ENCODE measurements around the gene OR2L8.
"Not testable (repeated sequence)": the region's sequence is repeated elsewhere in the genome, so short reads cannot be mapped to it uniquely, and the experiment has no call there.

The OR2L8 gene

GRCh38 chr1:247948558-247948957 lies at the start of gene OR2L8:
Gene OR2L8 (plus strand): TSS chr1:247948858. CDS start chr1:247948858, 0 bp downstream.
- FAIRE-seq: no peak

- no peak for FAIRE-seq
Measured at GRCh38 chr1:247904122-247904521, 44.5 kb upstream of the OR2L8 start.

- FAIRE-seq: no peak
Measured at GRCh38 chr1:247905181-247905580, 43.5 kb upstream of the OR2L8 start.

GRCh38 chr1:247905910-247906503 lies 42.7 kb upstream of the OR2L8 start:
- FAIRE-seq: no peak

GRCh38 chr1:247906504-247907047 lies 42.1 kb upstream of the OR2L8 start:
- no peak for FAIRE-seq

- no peak for FAIRE-seq
Measured at GRCh38 chr1:247908766-247909165, 39.9 kb upstream of the OR2L8 start.

- no peak for FAIRE-seq
Measured at GRCh38 chr1:247913786-247914185, 34.9 kb upstream of the OR2L8 start.

- FAIRE-seq: no peak
Measured at GRCh38 chr1:247914941-247915662, 33.6 kb upstream of the OR2L8 start.

GRCh38 chr1:247919952-247920351 lies 28.7 kb upstream of the OR2L8 start, which contains the start of gene OR2T8:
Gene OR2T8 (plus strand): TSS chr1:247920252. CDS start chr1:247921018, 766 bp downstream.
- FAIRE-seq: no peak

- no peak for FAIRE-seq
Measured at GRCh38 chr1:247923941-247924340, 24.7 kb upstream of the OR2L8 start.

GRCh38 chr1:247924868-247925267 lies 23.8 kb upstream of the OR2L8 start, which contains the start of gene OR2AJ1:
Gene OR2AJ1 (plus strand): TSS chr1:247924889. CDS start chr1:247933769, 8,880 bp downstream.
- no peak for FAIRE-seq

GRCh38 chr1:247933989-247934388 lies 14.7 kb upstream of the OR2L8 start:
- no peak for FAIRE-seq

- no peak for FAIRE-seq
Measured at GRCh38 chr1:247935781-247936180, 12.9 kb upstream of the OR2L8 start.

GRCh38 chr1:247936415-247936814 lies 12.2 kb upstream of the OR2L8 start:
- FAIRE-seq: no peak

GRCh38 chr1:247936965-247937734 lies 11.5 kb upstream of the OR2L8 start:
- not testable (repeated sequence) for FAIRE-seq

- FAIRE-seq: no peak
Measured at GRCh38 chr1:247942624-247943023, 6.0 kb upstream of the OR2L8 start.

- FAIRE-seq: no peak
Measured at GRCh38 chr1:247953408-247953807, 4.8 kb downstream of the OR2L8 start.

GRCh38 chr1:247961791-247962190 lies 13.1 kb downstream of the OR2L8 start:
- no peak for FAIRE-seq

GRCh38 chr1:247962911-247963588 lies 14.4 kb downstream of the OR2L8 start:
- FAIRE-seq: no peak

GRCh38 chr1:247964933-247965332 lies 16.3 kb downstream of the OR2L8 start, which contains the start of gene OR2AK2:
Gene OR2AK2 (plus strand): TSS chr1:247965233. CDS start chr1:247965377, 144 bp downstream.
- FAIRE-seq: no peak

- FAIRE-seq: no peak
Measured at GRCh38 chr1:247966532-247967204, 18.0 kb downstream of the OR2L8 start.

GRCh38 chr1:247992986-247993385 lies 44.3 kb downstream of the OR2L8 start:
- FAIRE-seq: no peak

Data from endometrium (tissue), 2 donors.